ENCODE results near the gene MTRFR.

The MTRFR gene

DNA sequence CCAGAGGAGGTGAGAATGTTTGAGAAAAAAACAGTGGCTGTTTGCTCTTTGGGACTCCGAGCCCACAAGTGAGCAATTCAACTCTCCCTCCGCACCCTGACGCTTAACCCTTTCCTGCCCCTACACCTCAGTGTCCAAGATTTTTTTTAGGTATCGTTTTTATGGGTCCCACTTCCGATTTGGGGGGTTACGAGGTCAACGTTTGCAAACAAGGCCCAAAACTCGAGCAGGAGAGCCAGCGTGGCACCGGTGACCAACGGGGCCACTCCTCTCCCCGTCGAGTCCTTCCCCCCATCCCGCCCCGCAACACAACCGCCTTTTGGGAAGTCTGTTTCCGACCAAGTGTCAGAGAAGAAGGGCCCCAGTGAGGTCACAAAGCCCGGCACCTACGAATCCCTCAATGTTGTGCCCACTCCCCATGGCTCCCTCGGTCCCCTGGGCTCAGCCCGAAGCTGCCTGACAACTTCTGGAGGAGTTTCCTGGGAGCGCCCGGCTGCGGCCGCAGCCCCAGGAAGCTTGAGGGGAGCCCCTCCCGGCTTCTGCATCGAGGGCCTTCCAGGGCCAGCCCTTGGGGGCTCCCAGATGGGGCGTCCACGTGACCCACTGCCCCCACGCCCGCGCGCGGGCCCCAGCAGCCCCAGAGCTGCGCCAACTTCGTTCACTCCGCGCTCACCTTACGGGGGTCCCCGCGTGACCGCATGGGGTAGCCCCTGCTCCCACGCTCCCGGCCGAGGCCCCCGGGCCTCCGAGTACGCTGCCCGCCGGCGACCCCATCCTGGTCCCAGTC lies 37.2 kb downstream of the MTRFR start:
- DNase-seq (ENCODE audit: low read depth) = no peak

DNA sequence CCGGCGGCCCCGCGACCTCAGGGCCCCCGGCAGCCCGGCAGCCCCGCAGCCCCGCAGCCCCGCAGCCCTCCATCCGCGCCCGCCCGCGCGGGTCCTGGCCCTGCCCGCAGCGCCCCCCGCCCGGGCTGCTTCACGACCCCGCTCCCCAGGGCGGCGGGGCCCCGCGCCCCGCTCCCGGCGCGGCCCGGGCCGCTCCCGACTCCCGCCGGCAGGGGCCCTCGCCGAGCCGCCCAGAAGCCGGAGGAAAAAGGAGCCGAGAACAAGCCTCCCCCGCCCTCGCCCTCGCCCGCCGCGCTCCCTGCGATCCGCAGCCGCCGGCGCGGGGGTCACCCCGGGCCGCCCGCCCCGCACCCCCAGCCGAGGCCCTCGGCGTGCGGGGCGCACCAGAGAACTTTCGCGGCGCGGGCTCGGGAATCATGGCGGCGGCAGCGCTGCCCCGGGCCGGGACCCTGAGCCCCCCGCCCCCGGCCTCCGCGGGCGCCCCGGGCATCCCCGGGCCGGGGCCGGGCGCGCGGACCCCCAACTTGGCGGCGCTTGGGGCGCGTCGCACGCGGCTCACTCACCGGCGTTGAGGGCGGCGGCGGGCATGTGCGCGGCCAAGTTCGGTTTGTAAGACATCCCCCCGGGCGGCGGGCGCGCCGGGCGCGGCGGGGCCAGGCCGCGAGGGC lies 37.9 kb downstream of the MTRFR start:
- DNase-seq (ENCODE audit: low read depth) = no peak

- no peak for DNase-seq (ENCODE audit: low read depth)
Observed at GRCh38 chr12:123273166-123273565, 39.9 kb downstream of the MTRFR start.

- no peak for DNase-seq (ENCODE audit: low read depth)
Observed at GRCh38 chr12:123278101-123278627, 44.9 kb downstream of the MTRFR start.

DNA sequence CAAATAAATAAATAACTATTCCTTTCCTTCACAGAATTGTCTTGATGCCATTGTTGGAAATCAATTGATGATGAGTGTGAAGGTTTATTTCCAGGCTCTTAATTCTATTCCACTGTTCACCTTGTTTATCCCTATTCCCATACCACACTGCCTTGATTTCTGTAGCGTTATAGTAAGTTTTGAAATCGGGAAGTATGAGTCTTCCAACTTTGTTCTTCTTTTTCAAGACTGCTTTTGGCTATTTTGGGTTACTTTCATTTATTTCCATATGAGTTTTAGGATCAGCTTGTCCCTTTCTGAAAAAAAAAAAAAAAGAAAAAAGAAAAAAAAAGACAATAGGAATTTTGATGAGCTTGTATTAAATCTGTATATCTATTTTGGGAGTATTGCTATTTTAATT lies 47.7 kb downstream of the MTRFR start:
- DNase-seq (ENCODE audit: low read depth) = no peak

GRCh38 chr12:123282111-123282510 lies 48.9 kb downstream of the MTRFR start:
- DNase-seq (ENCODE audit: low read depth) = no peak

- DNase-seq (ENCODE audit: low read depth) = no peak
Observed at GRCh38 chr12:123283461-123283860, 50.2 kb downstream of the MTRFR start.

- no peak for DNase-seq (ENCODE audit: low read depth)
Observed at GRCh38 chr12:123284669-123285068, 51.4 kb downstream of the MTRFR start.

- no peak for DNase-seq (ENCODE audit: low read depth)
Observed at GRCh38 chr12:123286652-123287373, 53.6 kb downstream of the MTRFR start.

GRCh38 chr12:123288751-123289346 lies 55.6 kb downstream of the MTRFR start:
- DNase-seq (ENCODE audit: low read depth) = no peak

- no peak for DNase-seq (ENCODE audit: low read depth)
Observed at GRCh38 chr12:123289911-123290310, 56.7 kb downstream of the MTRFR start.

DNA sequence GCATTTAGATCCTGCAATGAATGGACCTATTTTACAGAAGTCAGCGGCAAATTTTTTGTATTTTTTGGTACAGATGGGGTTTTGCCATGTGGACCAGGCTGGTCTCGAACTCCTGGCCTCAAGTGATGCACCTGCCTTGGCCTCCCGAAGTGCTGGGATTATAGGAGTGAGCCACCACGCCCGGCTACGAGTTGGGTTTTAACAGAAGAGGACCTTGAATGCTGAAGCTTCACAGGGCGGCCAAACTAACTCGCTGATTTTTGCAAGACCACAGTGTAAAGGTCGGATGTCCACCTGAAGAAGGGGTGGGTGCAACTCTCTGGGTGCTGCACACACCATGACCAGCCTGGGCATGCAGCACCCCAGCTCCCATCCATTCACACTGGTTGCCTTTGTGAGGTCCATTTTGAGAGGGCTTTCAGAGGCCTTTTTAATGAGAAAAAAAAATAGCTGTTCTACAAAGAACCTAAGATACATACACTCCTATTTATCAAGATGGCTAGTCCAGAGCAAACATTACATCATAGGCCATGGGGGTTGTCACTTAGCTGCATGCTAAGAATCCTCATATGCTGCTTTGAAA lies 60.0 kb downstream of the MTRFR start:
- no peak for DNase-seq (ENCODE audit: low read depth)

DNA sequence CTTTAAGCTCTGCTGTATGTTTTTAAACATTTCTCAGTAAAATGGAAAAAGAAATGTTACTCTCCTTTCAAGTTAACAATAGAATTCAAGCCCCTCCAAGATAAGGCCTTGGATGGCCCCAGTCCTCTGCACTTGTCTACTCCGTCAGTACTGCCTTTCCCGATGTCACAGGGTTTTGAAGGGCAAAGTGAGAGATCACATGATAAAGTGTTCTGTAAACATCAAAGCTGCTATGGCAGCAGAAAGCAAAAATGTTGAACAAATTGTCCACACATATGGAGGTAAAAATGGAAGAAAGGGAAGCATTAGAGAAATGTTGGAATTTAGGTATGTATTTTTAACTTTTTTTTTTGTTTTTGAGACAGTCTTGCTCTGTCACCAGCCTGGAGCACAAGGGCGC lies 71.9 kb downstream of the MTRFR start:
- no peak for DNase-seq (ENCODE audit: low read depth)

DNA sequence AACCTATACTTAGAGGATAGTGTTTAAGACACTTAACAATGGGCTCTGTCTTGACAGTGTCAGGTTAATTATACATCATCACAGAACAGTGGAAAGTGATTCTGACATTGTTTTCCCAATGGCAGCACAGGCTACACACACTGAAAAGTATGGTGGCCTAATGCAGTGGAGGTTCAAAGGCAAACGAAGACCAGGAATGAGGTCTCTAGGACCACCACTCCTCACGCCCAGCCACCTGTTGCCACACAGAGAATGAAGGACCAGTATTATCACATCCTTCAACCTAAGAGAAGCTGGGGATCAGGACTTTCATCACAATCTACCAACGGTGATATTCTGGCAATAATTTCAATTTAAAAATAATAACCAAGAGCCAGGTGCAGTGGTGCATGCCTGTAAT lies 73.0 kb downstream of the MTRFR start:
- no peak for DNase-seq (ENCODE audit: low read depth)

All from GM04503 (cell line).